HUES64 (cell line): ENCODE measurements around the gene ACTMAP.

Experiments
- H3K27ac ChIP-seq: 2 replicates; pipeline ENCODE4 v1.7.0; 2013; ENCODE audit warnings: low read depth, low read length, inconsistent platforms
- H3K27me3 ChIP-seq: 2 replicates; pipeline ENCODE4 v1.6.1; 2013; ENCODE audit warnings: mild to moderate bottlenecking, low read length; ENCODE audit not compliant: insufficient read depth
- H3K36me3 ChIP-seq: 2 replicates; pipeline ENCODE4 v1.6.1; 2013; ENCODE audit warnings: mild to moderate bottlenecking, low read length; ENCODE audit not compliant: insufficient read depth
- H3K4me1 ChIP-seq: 2 replicates; pipeline ENCODE4 v1.6.1; 2013; ENCODE audit warnings: mild to moderate bottlenecking, low read length, moderate library complexity; ENCODE audit not compliant: insufficient read depth
- H3K4me3 ChIP-seq: 2 replicates; pipeline ENCODE4 v1.5.1; 2013; ENCODE audit warnings: mild to moderate bottlenecking, low read length, moderate library complexity
- H3K9ac ChIP-seq: 2 replicates; pipeline ENCODE4 v1.6.1; 2013; ENCODE audit warnings: mild to moderate bottlenecking, low read depth, low read length
- H3K9me3 ChIP-seq: 2 replicates; pipeline ENCODE4 v1.6.1; 2013; ENCODE audit warnings: low read depth, low read length; ENCODE audit not compliant: insufficient read depth
- WGBS: fragments of 150-250, 120-280 bp; methylation state at CpG from one replicate; pipeline ENCODE4 v1.1.7; 2013; ENCODE audit warnings: missing lambda C conversion rate; 5-methylcytosine and 5-hydroxymethylcytosine counted together

The ACTMAP gene

DNA sequence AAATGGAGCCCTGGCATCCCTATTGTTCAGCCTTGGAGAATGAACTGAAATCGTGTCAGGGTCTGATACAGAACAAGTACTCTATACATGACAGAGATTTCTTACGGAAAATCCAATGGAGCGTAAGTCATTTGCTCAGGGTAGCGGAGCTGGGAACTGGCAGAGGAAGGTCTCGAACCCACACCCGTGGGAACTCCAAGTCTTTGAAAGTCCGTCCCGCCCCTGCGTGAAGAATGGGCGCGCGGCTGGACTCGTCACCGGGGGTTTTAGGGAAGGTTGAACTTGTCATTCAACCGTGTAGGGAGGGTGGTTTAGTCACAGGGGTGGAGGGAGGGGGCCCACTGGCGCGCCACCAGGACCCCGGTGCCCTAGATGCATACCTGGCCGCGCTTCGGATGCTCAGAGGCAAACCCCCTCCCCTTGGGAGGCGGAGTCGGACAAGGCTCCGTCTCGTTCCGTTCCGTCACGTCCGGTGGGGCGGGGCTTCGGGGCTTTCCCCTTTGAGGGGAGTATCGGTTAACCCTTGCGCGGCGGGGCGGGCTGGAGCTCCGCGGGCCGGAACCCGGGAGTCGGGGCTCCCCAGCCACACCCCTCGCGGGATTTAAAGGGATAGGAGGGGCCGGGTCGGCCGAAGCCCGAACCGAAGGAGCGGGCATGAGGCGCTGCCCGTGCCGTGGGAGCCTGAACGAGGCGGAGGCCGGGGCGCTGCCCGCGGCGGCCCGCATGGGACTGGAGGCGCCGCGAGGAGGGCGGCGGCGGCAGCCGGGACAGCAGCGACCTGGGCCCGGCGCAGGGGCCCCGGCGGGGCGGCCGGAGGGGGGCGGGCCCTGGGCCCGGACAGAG is 33.6 kb downstream of the ACTMAP start, which contains the start of the genes COQ8B and ITPKC:
Gene COQ8B (minus strand): TSS at position 405 of the 843 bp plus-strand sequence. CDS start 2,254 bp downstream, outside the sequence.
Gene ITPKC (plus strand): TSS at position 631 of the 843 bp plus-strand sequence. CDS start 24 bp downstream, at position 655.
- H3K36me3 ChIP-seq: peaks cover 14% of the 10 kb centered on the region
- WGBS: under 1% methylated on average over 76 of the region's 76 CpGs

DNA sequence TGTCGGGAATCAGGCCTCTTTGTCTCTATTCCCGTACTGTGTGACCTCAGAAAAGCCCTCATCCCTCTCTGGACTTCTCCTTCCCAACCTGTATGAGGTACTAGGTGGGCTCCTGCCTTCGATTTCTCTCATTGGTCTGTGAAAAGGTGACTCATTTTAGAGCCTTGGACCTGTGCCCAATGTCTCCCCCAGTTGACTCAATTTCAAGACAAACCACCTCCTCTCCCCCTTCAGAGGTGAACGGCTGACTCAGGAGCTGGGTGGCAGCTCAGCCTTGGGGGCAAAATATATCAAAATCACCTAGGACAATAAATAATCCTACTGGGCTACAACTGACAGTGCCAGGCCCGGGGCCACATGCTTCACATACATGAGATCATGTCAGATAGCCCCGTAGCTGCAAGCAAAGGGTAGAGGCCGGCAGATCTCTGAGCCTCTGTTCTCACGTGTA is 34.2 kb downstream of the ACTMAP start:
- H3K4me3 ChIP-seq: peak overlapping the region; percentile 84
- peak overlapping the region; percentile 91 for H3K27ac ChIP-seq
- no peaks in the 10 kb centered on the region for H3K9me3 ChIP-seq
- H3K27me3 ChIP-seq: no peaks in the 10 kb centered on the region
- H3K9ac ChIP-seq: peak overlapping the region; percentile 75
- H3K36me3 ChIP-seq: peaks cover 21% of the 10 kb centered on the region
- 9% methylated on average over 8 of the region's 8 CpGs for WGBS
- peaks cover 10% of the 10 kb centered on the region for H3K4me1 ChIP-seq

More for the DNA sequence above, 33.6 kb downstream of the ACTMAP start, which contains the start of the genes COQ8B and ITPKC:
- peak within 1 kb of the TSS; percentile 91 for H3K27ac ChIP-seq
- H3K9ac ChIP-seq: peak within 1 kb of the TSS; percentile 80
- H3K27me3 ChIP-seq: no peaks in the 10 kb centered on the region
- peaks cover 10% of the 10 kb centered on the region for H3K4me1 ChIP-seq
- peak within 1 kb of the TSS; percentile 84 for H3K4me3 ChIP-seq
- no peaks in the 10 kb centered on the region for H3K9me3 ChIP-seq

DNA sequence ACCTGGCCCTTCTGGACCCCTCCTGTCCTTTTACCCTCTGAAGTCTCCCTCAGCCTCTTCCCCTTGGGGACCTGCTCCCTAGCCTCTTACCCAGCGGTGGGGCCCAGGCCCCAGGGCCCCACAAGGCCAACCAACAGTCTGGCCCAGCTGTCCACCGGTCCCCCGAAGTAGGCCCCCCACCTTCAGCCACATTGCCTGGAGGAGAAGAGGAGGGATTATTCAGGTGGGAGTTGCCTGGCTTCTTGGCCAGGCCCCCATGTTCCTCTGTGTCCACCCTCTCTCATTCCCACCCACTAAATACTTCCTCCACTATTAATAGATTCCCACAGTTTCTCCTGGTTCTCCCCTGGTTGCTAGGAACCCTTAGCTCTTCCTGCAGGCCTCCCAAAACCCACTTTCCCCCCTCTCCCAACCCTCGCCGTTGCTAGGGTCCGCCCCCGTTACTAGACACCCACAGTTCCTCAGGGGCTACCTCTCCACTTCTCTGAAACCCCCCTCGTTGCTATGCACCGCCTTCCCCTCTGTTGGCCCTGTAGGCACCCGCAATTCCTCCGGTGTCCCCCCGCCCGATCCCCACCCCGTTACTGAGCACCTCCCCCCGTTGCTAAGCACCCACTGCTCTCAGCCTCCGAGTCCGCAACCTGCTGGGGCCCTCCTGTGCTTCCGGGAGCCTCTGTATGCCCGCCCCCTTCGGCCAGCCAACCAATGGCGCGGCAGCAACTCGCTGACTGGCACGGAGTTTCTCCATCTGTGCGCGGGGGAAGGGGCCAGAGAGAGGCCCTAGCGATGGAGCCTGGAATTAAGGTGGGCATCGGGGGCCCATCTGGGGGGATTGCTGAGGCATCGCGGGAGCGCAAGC is 35.6 kb downstream of the ACTMAP start:
- no peaks in the 10 kb centered on the region for H3K27me3 ChIP-seq
- peak overlapping the region; percentile 84 for H3K4me3 ChIP-seq
- H3K27ac ChIP-seq: peak overlapping the region; percentile 91; the same call in 1 of the 2 replicates
- 10% methylated on average over 31 of the region's 31 CpGs for WGBS
- peaks cover 10% of the 10 kb centered on the region for H3K4me1 ChIP-seq
- H3K36me3 ChIP-seq: peaks cover 29% of the 10 kb centered on the region
- H3K9me3 ChIP-seq: no peaks in the 10 kb centered on the region
- peak overlapping the region; percentile 75 for H3K9ac ChIP-seq

DNA sequence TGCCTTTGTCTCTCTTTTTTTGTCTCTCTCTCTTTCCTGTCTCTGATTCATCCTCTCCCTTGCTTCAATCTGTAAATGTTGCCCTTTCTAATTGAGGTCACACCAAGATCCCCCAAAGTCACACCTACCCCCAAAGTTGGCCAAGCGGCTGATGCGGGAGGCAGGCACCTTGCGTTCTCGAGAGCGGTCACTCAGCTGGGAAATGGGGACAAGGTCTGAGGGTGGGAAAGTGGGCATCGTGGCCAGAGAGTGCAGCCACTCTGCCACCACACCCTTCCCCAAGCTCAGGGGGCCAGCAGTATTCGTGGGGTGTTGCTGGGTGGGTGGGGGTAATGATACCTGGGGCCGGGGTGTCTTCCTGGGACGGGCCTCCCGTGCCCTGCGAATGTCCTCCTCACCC is 36.3 kb downstream of the ACTMAP start:
- H3K9me3 ChIP-seq: no peaks in the 10 kb centered on the region
- no peak overlapping the region for H3K27ac ChIP-seq
- peaks cover 36% of the 10 kb centered on the region for H3K36me3 ChIP-seq
- no peaks in the 10 kb centered on the region for H3K27me3 ChIP-seq
- H3K4me3 ChIP-seq: no peak overlapping the region; the same call in 1 of the 2 replicates
- no peak overlapping the region for H3K9ac ChIP-seq
- H3K4me1 ChIP-seq: peaks cover 5% of the 10 kb centered on the region
- 99% methylated on average over 9 of the region's 11 CpGs for WGBS

DNA sequence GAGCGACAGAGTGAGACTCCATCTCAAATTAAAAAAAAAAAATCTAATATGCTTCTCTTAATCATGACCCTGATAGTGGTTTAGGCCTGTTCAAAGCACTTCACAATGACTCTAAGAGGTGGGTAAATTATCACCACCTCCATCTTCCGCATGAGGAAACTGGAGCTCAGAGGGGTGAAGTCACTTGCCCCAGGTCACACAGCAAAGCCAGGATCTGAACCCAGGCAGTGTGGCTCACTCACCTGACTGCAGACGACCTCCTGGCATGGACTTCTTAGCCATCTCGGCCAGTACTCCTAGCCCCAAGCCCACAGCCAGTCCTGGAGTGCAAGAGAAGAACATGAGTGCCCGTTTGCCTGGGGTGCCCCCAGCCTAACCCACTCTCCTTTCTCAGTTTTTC is 40.5 kb downstream of the ACTMAP start:
- Histone ChIP-seq H3K4me1 (peaks cover 3% of the 10 kb centered on the region; the same call in 1 of the 2 replicates), H3K9ac (no peak overlapping the region), H3K4me3 (no peak overlapping the region), H3K36me3 (peaks cover 69% of the 10 kb centered on the region), H3K27ac (no peak overlapping the region), H3K9me3 (no peaks in the 10 kb centered on the region), H3K27me3 (no peaks in the 10 kb centered on the region)
- WGBS: 94% methylated on average over 5 of the region's 5 CpGs

DNA sequence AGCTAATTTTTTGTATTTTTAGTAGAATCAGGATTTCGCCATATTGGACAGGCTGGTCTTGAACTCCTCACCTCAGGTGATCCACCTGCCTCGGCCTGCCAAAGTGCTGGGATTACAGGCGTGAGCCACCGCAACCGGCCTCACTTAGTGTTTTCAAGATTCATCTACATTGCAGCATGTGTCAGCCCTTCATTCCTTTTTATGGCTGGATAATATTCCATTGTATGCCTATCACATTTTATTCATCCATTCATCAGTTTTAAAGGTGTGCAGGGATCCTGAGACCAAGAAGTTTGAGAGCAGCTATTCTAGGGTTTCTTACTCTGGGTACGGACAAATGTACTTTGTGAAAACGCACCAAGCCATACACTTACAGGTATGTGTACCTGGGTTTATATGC is 42.7 kb downstream of the ACTMAP start:
- H3K27me3 ChIP-seq: no peaks in the 10 kb centered on the region
- no peak overlapping the region for H3K4me3 ChIP-seq
- H3K4me1 ChIP-seq: no peaks in the 10 kb centered on the region
- WGBS: 91% methylated on average over 7 of the region's 7 CpGs
- H3K9me3 ChIP-seq: no peaks in the 10 kb centered on the region
- peaks cover 76% of the 10 kb centered on the region for H3K36me3 ChIP-seq
- no peak overlapping the region for H3K9ac ChIP-seq
- no peak overlapping the region for H3K27ac ChIP-seq

DNA sequence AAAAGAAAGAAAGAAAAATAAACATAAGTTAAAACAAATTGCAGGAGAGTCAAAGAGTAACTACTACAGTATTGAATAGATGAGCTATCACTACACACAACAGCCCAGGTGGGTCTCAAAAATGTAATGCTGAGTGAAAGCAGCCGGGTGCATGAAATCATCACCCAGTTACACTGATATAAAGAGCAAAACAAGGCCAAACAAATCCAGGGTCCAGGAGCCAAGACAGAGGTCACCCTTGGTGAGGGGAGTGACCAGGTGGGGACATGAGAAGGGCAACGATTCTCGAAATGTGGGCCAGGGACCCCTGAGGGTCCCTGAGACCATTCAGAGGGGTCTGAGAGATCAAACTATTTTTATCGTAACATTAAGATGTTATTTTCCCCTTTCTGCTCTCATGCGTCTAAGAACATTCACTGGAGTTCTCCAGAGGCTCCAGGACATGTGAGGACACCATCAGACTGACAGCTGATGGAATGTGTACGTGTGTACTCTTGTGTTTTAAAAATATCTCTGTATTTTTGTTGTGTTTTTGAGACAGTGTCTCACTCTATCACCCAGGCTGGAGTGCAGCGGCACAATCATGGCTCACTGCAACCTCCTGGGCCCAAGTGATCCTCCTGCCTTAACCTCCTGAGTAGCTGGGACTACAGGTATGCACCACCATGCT is 44.2 kb downstream of the ACTMAP start:
- Histone ChIP-seq H3K27me3 (no peaks in the 10 kb centered on the region), H3K4me1 (no peaks in the 10 kb centered on the region), H3K27ac (no peak overlapping the region), H3K9me3 (no peaks in the 10 kb centered on the region), H3K9ac (no peak overlapping the region), H3K4me3 (no peak overlapping the region), H3K36me3 (peaks cover 75% of the 10 kb centered on the region)
- 98% methylated on average over 6 of the region's 7 CpGs for WGBS

DNA sequence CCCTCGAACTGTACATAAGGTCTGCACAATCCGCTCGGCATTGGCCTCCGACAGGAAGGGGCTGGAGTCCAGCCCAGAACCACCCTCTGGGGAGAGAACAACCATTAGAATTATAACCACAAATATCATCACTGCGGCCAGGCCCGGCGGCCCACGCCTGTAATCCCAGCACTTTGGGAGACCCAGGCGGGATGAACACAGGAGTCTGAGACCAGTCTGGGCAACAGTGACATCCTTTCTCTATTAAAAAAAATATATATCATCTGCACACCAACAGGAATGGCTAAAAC is 45.0 kb downstream of the ACTMAP start:
- H3K27ac ChIP-seq: no peak overlapping the region
- no peaks in the 10 kb centered on the region for H3K27me3 ChIP-seq
- H3K36me3 ChIP-seq: peaks cover 78% of the 10 kb centered on the region
- H3K9me3 ChIP-seq: no peaks in the 10 kb centered on the region
- 95% methylated on average over 9 of the region's 9 CpGs for WGBS
- H3K4me3 ChIP-seq: no peak overlapping the region
- H3K4me1 ChIP-seq: no peaks in the 10 kb centered on the region
- H3K9ac ChIP-seq: no peak overlapping the region

DNA sequence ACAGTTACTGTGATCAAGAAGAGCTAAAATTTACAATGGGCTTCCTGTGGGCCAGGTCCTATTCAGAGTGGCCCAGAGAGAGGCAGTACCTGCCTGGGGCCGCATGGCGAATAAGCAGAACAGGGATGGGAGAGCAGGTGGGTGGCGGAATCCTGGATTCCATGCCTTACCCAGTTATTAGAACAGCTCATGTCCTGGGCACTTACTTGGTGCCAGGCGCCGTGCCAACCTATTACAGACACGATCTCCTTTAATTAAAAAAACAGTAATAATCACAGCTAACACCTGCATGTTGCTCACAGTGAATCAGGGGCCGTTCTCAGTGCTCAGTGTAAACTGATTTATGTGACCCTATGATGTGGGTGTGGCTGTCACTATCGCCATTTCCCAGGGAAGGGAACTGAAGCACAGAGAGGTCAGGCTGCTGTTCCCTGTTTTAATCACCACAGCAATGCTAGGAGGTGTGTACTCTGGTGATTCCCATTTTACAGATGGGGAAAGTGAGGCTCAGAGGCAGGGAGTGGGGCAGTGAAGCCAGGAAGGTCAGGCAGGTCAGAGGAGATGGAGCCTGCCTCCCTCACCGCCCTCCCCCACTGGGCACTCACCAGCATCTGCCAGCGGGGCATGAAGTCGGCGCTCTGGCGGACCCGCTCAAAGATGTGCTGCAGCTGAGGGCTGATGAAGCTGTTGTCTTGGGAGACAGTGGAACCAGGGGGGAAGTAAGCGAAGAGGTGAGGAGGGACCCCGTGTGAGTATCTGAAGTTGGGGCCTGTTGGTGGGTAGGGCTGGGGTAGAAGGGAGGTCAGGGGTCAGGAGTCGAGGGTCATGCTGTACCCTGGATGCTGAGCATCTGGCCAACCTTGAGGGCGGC is 45.6 kb downstream of the ACTMAP start:
- H3K27me3 ChIP-seq: no peaks in the 10 kb centered on the region
- WGBS: 96% methylated on average over 18 of the region's 18 CpGs
- H3K9me3 ChIP-seq: no peaks in the 10 kb centered on the region
- H3K4me1 ChIP-seq: no peaks in the 10 kb centered on the region
- H3K9ac ChIP-seq: no peak overlapping the region
- H3K27ac ChIP-seq: no peak overlapping the region
- no peak overlapping the region for H3K4me3 ChIP-seq
- H3K36me3 ChIP-seq: peaks cover 80% of the 10 kb centered on the region

DNA sequence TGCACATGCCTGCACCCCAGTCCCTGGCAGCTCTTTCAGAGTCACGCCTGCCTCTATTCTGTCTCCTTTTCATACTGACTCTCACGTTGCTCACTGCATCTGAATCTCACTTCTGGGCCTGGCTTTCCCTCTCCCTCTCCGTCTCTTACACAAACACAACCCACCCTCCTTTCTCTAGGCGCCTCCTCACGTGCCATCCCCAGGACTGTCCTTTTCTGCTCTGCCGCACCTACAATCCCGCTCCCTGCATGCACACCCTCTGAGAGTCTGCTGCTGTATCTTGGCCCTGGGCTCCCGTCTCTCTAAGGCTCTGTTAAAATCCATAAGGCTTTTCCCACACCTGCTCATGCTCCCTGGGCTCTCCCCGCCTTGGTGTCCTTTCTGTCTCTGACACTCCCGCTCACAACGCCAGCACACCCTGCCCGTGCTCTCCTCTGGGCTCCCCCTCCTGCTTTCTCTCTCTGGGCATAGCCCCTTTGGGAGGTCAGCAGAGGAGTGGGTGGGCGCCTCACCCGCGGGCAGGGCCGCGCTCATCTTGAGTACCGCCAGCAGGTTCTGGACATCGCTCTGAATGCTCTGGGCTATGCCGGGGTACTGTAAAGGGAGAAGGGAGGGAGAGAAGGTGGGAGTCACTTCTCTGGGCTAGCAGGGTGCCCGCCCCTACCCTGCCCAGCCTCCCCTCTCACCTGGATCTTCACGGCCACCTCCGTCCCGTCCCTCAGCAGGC is 47.1 kb downstream of the ACTMAP start:
- H3K4me1 ChIP-seq: no peaks in the 10 kb centered on the region
- no peaks in the 10 kb centered on the region for H3K9me3 ChIP-seq
- H3K4me3 ChIP-seq: no peak overlapping the region
- H3K27me3 ChIP-seq: no peaks in the 10 kb centered on the region
- H3K36me3 ChIP-seq: peaks cover 69% of the 10 kb centered on the region
- 90% methylated on average over 24 of the region's 24 CpGs for WGBS
- H3K9ac ChIP-seq: no peak overlapping the region
- no peak overlapping the region for H3K27ac ChIP-seq
